NCI-H1048 (cell line): Measurements from ENCODE around the gene PDCD11.
"Not testable (repeated sequence)": the region's sequence is repeated elsewhere in the genome, so short reads cannot be mapped to it uniquely, and the experiment has no call there.

Source experiments
- DNase-seq: peaks from one replicate; lab custom pipeline; 2025; lab: John Stamatoyannopoulos, UW

PDCD11 gene

GRCh38 chr10:103396067-103396788 lies at the start of gene PDCD11, which contains the start of gene ATP5MK:
PDCD11 (plus strand) TSS chr10:103396626; CDS start chr10:103398427, 1,801 bp downstream.
ATP5MK (minus strand) TSS chr10:103396475; CDS start chr10:103392457, 4,018 bp downstream.
- DNase-seq, result peak; percentile 94

DNA sequence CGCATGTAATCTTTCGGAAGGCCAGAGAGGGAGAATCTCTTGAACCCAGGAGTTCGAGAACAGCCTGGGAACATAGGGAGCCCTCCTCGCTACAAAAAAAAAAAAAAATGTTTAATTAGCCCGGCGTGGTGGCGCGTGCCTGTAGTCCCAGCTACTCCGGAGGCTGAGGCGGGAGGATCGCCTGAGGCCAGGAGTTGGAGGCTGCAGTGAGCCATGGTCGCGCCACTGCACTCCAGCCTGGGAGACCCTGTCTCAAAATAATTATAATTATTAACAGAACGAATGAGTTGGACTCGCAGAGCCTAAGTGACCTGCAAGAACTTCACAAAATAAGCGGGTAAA lies 46.3 kb upstream of the PDCD11 start:
- DNase-seq, result no peak

DNA sequence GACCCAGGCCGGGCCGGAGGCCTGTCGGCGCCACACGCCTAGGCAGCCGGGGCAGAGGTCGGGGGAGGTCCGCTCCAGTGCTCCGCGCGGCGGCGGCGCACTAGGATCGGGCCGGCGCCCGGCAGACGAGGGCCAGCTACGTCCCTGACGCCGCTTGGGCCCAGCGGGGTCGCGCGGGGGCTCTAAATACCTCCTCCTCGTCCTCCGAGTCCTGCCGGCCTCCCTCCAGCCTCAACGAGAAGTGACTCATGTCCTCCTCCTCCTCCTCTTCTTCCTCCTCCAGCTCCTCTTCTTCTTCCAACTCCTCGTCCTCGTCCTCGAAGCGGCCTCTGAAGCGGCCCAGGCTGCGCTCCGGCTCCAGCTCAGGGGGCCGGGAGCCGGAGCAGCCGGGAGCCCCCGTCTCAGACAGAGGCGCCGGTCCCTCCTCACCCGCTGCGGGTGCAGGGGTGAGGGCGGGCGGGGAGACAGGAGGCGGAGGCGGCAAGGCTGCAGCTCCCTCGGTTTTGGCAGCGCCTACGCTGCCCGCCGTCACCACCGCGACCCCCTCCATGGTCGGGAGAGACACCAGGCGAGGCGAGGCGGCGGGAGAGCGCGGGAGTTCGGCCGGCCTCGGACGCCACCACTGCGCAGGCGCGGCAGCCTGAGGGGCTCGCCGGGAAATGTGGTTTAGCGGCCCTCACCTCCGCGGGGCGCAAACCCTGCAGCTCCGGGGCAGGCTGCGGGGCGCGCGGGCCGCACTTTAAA lies 45.7 kb upstream of the PDCD11 start, which contains the start of gene PCGF6:
PCGF6 (minus strand) TSS at position 624 of the 744 bp plus-strand sequence; CDS start at position 550, 74 bp downstream.
- DNase-seq, result peak; percentile 46

DNA sequence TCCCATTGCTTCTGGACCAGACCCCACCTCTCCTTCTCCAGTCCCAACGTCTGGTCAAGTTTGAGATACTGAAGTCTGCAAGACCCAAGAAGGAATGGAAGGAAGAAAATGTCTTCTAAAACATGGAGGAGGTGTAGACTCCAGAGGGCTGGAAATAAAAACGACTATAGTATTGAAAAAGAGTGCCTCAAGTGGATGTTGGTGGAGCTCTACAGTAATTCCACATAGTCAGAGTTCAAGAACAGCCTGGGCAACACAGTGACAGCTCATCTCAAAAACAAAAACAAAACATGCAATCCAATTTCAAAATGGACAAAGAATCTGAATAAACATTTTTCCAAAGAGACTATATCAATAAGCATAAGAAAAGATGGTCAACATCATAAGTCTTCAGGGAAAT lies 43.1 kb upstream of the PDCD11 start:
- DNase-seq, result no peak

- DNase-seq, result not testable (repeated sequence)
Observed at GRCh38 chr10:103354567-103354966, 41.9 kb upstream of the PDCD11 start.

- DNase-seq, result no peak
Observed at GRCh38 chr10:103355906-103356599, 40.4 kb upstream of the PDCD11 start.

DNA sequence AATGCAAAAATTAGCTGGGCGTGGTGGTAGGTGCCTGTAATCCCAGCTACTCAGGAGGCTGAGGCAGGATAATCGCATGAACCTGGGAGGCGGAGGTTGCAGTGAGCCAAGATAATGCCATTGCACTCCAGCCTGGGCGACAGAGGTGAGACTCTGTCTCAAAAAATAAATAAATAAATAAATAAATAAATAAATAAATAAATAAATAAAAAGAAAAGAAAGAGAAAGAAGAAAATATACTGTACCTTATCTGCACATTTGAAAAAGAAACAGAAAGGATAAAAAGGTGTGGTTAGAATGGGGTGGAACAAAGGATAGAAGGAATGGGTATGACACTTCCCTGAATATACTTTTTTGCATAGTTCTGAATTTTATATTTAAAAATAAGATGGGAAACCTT lies 36.9 kb upstream of the PDCD11 start:
- DNase-seq, result not testable (repeated sequence)

GRCh38 chr10:103360791-103361190 lies 35.6 kb upstream of the PDCD11 start:
- not testable (repeated sequence) for DNase-seq

- DNase-seq, result no peak
Observed at GRCh38 chr10:103367379-103367781, 29.0 kb upstream of the PDCD11 start.

DNA sequence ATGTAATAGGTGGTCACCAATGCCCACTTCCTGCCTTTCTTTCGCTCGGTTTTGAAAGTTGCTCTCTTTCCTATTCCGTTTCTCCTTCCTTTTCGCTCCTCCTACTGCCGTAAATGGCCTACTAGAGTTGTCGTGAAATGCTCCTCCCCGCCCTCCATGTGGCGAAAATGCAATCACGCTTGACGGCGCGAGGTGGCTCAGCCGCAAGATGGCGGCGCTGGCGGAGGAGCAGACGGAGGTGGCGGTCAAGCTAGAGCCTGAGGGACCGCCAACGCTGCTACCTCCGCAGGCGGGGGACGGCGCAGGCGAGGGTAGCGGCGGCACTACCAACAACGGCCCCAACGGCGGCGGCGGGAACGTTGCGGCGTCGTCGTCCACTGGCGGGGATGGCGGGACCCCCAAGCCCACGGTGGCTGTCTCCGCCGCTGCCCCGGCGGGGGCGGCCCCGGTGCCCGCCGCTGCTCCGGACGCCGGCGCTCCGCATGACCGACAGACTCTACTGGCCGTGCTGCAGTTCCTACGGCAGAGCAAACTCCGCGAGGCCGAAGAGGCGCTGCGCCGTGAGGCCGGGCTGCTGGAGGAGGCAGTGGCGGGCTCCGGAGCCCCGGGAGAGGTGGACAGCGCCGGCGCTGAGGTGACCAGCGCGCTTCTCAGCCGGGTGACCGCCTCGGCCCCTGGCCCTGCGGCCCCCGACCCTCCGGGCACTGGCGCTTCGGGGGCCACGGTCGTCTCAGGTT lies 28.5 kb upstream of the PDCD11 start, which contains the start of gene TAF5:
TAF5 (plus strand) TSS at position 195 of the 737 bp plus-strand sequence; CDS start at position 209, 14 bp downstream.
- peak; percentile 64 for DNase-seq

- no peak for DNase-seq
Observed at GRCh38 chr10:103373544-103373943, 22.9 kb upstream of the PDCD11 start.

DNA sequence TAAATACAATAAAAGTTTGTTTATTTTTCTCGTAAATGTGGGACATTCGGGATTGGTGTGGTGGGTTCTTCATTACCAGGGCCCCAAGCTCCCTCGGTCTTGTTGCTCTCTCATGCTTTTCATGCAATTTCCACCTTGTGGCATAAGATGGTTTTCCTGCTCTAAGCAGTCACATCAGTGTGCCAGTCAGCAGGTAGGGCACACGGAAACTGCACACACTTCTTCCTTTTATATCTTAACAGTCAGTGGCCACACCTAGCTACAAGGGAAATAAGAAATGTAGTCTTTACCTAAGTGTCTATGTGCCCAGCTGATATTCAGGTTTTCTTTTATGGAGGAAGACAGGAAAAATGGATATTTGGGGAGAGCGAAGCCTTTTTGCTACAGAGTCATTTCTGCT lies 22.2 kb upstream of the PDCD11 start:
- DNase-seq, result no peak

- DNase-seq, result no peak
Observed at GRCh38 chr10:103382769-103383168, 13.7 kb upstream of the PDCD11 start.

DNA sequence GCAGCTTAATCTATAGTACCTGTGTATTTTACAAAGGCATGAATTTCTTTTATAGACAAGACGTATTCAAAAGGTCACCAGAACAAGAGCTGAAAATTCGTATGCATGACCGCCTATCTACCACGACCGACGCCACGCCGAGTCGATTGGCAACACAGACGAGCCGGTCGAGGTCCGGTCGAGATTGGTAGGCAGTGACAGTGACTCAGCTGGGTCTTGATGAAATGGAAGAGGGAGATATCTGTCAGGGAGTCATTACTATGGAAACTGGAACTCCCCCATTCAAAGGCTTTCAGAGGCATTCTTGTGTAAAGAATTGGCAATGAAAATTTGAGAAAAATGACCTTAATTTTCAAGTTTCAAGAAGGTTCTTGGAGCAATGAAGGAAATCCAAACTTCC lies 2.2 kb upstream of the PDCD11 start:
- no peak for DNase-seq

DNA sequence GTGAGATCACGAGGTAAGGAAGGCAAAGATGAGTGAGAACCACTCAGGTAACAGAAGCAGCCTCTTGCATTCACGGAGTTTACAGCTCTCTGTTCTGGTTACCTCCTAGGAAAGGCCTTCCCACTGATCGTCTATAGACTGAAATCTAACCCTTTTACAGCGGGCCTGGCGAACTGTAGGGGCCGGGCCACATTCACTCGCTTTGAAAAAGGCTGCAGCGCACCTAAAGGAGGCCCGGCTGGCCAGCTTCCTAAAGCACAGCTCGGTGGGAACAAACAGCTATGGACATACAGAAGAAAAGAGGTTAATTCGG lies 716 bp upstream of the PDCD11 start:
- DNase-seq, result no peak

- DNase-seq, result no peak
Observed at GRCh38 chr10:103396789-103397087, 312 bp downstream of the PDCD11 start.

DNA sequence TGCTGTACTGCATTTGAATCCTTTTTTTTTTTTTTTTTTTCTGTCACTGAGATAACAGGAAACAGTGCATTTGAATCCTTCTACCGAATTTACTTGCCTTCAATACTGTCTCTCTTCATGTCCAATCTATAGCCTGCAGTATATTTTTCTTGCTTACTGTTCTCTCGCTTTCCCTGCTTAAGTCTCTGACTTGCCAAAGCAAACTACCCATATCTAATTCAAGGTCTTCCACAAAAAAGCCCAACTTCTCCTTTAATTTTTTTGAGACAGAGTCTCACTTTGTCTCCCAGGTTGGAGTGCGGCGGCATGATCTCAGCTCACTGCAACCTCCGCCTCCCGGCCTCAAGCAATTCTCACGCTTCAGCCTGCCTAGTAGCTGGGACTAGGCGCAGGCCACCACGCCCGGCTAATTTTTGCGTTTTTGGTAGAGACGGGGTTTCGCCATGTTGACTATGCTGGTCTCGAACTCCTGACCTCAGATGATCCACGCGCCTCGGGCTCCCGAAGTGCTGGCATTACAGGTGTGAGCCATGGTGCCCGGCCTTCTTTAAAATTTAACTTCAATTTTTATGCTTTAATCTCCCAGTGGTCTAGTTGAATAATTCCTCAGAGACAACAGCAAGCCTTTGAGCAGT lies 882 bp downstream of the PDCD11 start:
- no peak for DNase-seq

- DNase-seq, result no peak
Observed at GRCh38 chr10:103413564-103413963, 17.1 kb downstream of the PDCD11 start.

DNA sequence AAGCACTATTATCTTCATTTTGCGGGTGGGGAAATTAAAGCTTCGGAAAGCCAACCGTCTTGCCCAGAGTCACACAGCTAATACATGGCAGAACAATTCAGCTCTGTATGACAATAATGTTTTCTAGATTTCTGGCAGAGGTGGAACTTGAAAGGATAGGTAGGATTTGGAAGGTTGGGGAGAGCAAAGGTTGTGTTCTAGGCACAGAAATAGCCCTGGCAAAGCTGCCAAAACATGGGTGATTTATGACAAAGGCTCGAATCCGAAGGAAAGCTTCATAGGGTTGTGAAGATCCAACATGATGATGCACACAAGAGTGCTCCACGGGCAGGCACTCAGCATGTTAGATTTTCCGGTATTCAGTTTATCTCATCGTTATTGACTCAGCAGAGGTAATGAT lies 19.2 kb downstream of the PDCD11 start:
- DNase-seq, result no peak

GRCh38 chr10:103416436-103417147 lies 20.2 kb downstream of the PDCD11 start:
- DNase-seq, result no peak

GRCh38 chr10:103417148-103417469 lies 20.7 kb downstream of the PDCD11 start:
- DNase-seq, result not testable (repeated sequence)
